CD4-positive, alpha-beta T cell treated with Interleukin-1 beta for 1 hour (primary cell): ENCODE results near the gene MRPS18C.
"Not testable (repeated sequence)": the region's sequence is repeated elsewhere in the genome, so short reads cannot be mapped to it uniquely, and the experiment has no call there.

Experiments used
- DNase-seq, 2 donors: peaks; one replicate each; pipeline ENCODE4 v3.0.0-alpha.2; 2020 to 2022

MRPS18C gene

GRCh38 chr4:83501671-83502070 lies 45.8 kb downstream of the MRPS18C start:
- DNase-seq = not testable (repeated sequence)

- DNase-seq = peak; percentile 4 to 40
These were observed 48.1 kb downstream of the MRPS18C start for GRCh38 chr4:83503974-83504373.

GRCh38 chr4:83504503-83504902 lies 48.6 kb downstream of the MRPS18C start:
- no peak for DNase-seq

- DNase-seq = peak in 1 of 2 donors; percentile 2
These were observed 49.1 kb downstream of the MRPS18C start for GRCh38 chr4:83504996-83505395.

GRCh38 chr4:83509156-83509585 lies 53.3 kb downstream of the MRPS18C start:
- DNase-seq = peak; percentile 41 to 65

- no peak for DNase-seq
These were observed 54.6 kb downstream of the MRPS18C start for GRCh38 chr4:83510442-83510841.
